ENCODE results near the gene FHIT. TPM values are rescaled to one million over a fixed set of nuclear protein-coding genes. Genes with fewer than 3 reads are reported as not detected.
A peak's percentile ranks its signal among the peaks of the same experiment; 100 is the strongest.

FHIT gene
- polyA plus RNA-seq, 12 donors: 3.8 to 10.9 (median 5.4) TPM; not detected in 2

DNA sequence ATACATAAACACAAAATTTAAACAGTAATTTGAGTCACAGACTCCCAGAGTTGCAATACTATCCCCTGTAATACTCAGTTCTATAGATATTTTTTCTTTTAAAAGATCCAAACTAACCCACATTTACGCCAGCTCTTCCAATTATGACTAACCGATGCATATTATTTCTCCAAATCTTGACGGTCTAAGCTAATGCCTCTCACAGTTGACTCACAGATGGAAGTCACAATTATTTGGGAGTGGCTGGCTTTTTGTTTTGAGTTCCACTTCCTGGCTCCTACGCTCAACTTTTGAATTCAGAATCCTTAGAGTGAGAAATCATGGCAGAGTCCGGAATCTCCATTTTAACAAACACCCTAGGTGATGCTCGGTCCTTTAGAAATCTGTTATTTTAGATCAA, 749.9 kb downstream of the FHIT start:
- no peak for DNase-seq

DNA sequence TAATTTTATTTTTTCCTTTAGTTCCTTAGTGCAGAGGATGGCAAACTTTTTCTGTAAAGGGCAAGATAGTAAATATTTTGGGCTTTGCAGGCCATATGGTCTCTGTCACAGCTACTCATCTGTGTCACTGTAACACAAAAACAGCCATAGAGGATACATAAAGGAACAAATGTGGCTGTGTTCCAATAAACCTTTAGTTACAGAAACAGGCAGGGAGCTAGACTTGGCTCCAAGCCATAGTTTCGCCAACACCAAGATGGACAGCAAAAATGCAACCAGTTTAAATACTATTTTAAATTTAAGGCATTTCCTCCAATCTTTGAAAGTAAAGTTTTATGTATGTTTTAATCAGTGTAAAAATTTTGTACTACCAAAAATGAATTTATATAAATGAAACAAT, 753.4 kb downstream of the FHIT start:
- DNase-seq: no peak

DNA sequence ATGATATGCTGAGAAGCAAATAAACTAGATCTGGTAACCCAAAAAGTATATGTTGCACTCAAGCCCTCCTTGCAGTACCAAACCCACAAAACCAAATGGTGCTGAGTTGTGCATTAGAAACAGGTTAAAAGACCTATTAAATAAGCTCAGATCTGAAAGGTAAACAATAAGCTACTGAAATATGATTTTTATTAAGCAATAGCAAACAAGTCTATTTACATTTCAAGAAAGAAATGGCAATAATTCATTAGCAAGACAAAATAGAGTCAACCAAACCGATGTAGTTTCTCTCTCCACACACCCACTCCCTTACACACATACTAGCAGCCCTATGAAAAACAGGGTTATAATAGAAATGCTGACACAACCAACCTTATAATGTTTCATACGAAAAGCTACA, 760.3 kb downstream of the FHIT start:
- no peak for DNase-seq

DNA sequence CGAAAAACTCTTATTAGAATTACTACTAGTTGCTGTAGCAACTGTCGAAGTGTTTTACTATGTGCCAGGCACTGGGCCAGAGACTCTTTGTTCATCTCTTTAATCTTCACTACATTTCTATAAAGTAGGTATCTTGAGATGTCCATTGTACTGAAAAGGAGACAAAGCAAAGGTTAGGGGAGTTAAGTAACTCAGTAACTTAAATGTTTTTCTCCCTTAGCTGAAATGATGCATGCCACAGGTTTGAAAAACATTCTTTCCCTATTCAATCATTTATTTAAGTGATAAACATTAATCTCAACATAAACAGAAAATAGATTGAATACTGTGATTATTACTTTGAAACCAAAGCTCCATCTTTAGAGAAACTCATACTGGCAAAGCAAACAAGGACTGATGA, 776.2 kb downstream of the FHIT start:
- DNase-seq: no peak

DNA sequence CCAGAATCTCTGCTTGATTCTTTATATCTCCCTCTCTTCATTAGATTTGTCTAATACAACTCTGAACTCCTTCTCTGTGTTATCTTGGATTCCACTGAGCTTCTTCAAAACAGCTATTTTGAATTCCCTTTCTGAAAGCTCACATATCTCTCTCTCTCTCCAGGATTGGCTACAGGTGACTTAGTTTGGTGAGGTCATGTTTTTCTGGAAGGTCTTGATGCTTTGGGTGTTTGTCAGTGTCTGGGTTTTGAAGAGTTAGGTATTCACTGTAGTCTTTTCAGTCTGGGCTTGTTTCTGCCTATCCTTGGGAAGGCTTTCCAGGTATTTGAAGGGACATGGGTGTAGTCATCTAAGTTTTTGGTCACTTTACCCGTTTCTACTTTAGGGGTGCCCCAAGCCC, 781.8 kb downstream of the FHIT start:
- DNase-seq: no peak

DNA sequence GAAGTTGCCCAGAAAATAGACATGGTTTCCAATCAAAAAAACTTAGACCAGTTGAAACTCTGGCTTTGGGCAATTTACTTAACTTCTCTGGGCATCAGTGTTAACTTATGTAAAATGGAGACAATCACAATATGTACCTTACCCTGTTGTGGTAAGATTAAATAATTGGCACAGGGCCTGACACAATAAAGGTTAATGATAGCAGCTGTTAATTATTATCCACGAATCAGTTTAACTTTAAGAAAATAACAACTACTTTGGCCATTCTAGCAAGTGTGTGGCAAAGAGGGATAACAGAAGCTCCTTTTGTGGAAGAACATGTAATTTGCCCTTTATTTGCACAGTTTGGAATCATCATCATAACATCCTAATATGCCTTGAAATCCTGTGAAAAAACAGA, 787.6 kb downstream of the FHIT start:
- DNase-seq: no peak

DNA sequence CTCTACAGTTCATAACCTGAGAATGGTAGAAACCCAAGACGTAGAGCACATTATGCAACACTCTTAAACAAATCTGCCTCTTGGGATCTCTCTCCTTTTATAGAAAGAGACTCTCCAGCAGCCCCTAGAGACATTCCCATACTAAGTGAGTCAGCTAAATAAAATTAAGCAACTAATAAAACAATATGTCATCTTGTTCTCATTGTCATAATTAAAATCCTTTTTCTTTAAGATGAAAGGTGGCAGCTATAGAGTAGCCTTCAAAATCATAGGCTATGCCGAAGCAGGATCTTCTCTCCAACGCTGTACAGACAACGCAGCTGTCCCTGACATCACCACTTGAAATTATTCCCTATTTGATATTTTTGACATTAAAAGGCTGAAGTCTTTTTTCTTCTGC, 790.0 kb downstream of the FHIT start:
- peak; percentile 25 for DNase-seq

DNA sequence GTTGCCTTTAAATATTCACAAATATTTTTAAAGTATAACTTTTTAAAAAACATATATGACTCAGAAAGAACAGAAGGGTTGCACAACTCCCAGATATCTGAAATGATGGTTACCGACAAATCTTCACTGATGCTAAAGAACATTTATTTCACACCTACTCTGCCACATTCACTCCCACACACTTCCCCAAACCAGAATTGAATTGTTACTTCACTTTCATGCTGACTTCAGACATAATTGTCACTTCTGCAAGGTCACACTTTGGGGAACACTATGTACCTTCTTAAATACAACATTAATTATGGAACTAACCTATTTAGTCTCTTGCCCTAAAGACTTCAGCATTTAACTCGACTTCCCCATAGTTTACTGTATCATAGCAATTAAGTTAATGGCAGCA, 795.1 kb downstream of the FHIT start:
- DNase-seq: no peak

DNA sequence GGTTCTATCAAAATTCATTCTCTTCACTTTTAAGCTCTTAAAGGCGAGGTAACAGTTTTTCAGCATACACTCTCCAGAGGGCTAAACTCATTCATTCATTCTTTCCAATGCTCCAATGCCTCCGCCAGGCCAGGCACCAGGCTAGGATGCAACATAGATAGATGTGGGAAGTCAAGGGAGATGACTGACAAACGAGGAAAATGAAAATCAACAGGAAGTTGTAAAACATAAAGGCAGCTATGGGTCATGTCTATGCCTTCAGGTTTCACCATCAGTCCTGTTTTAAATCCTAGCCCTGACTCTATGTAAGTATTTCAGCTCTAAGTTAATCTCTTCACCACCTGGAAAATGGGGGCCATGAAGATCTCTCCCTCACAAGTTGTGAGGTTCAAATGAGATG, 797.9 kb downstream of the FHIT start:
- DNase-seq: no peak

DNA sequence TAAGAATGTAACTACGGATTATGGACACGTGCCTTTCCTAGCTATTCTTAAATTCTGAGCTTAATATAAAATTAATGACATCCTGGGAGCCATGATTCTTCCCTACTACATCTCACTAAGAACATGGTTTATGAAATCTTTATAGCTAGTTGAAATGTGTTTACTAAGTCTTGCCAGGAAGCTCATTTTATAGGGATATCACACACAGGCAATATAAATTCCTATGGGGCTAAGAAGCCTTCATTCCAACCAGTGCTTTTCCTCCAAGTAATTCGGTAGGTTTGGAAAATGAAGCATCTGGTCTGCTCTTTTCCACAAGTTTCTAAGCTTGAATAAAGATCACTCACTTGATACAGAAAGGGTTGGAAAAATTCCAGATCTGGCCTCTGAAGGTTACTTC, 802.6 kb downstream of the FHIT start:
- DNase-seq: no peak

DNA sequence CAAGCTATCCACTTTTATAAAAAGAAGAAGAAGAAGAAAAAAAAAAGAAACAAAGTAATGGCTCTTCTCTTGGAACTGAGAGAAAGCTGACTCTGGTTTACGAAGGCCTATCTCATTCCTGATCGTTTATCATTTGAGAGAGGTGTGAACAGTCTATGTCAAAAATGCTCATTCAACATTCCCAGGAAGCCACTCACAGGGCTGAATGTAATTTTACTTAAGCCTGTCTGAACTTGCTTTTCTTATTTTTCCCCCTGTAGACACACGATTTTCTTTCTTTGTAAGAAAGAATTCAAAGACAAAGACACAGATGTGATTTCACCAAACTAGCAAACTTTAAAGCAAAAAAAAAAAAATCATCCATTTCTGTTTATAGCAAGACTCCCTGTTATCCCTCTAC, 805.8 kb downstream of the FHIT start:
- no peak for DNase-seq

DNA sequence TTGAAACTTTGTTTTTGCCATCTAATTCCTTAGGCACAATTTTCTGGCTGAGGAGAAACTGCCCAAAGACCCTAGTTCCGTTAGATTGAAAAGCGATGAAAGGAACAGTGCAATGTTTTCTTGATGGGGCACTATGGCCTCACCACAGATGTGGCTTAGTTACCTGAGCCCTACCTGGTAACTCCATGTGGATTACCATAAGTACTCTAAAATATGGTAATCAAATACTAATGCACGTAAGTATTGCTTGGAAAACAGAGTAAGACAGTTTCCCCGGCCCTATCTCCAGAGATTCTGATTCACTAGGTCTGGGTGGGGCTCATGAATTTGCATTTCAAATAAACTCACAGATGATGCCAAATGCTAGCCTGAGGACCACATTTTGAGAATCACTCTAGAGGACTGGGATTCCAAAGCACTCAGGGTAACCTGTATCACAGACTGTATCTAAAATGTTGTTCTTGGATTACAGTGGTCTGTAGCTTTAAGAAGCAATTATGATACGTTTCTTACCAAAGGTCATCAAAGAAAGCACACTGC, 806.3 kb downstream of the FHIT start:
- DNase-seq: no peak

DNA sequence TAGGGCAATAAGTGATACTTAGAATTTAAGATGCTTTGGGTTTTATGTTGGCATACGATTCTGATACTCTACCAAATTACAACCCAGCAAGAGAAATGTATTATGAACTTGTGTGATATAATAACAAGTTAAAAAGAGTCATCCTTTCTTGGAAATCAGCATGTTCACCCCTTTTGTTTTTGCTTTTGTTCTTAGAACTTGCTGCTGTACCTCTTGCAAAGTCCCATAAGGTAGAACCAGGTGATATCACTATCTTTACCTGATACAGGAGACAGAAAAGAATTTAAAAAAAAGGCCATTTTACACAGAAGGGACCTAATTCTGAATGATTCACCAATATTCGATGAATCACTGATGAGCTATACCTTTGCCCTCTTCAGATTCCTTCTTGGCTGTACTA, 810.4 kb downstream of the FHIT start:
- no peak for DNase-seq

DNA sequence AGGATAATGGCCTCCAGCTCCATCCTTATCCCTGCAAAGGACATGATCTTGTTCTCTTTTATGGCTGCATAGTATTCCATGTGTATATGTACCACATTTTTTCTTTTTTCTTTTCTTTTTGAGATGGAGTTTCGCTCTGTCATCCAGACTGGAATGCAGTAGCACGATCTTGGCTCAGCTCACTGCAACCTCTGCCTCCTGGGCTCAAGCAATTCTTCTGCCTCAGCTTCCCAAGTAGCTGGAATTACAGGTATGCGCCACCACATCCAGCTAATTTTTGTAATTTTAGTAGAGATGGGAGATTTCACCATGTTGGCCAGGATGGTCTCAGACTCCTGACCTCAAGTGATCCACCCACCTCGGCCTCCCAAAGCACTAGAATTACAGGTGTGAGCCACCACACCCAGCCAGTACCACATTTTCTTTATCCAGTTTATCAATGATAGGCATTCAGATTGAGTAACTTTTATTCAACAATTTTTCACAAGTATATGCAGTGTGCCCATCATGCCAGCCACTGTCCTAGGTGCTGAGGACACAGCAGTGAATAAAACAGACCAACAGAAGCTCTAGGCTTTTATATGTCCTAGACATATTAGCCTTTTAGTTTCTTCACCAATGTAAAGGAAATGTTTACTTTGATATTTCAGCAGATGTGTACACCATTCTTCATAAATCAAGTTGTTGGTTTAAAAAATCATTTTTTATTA, 815.2 kb downstream of the FHIT start:
- no peak for DNase-seq

DNA sequence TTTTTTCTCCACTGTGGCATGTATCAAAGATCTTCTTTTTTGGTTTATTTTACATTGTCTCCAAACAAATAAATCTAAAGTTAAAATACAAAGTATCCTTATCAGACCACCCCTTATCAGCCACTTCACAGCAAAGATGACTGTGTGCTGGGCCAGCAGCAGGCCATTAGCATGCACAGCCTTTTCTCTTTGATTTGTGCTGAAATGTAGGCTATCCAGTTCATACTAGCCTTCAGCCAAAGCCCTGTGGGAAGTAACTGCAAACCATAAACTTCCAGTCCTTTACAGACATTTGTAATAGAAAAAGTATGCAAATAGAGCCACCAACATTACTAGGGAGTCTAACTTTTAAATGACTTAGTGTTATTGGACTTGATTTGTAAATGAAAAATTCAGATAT, 816.3 kb downstream of the FHIT start:
- DNase-seq: no peak

DNA sequence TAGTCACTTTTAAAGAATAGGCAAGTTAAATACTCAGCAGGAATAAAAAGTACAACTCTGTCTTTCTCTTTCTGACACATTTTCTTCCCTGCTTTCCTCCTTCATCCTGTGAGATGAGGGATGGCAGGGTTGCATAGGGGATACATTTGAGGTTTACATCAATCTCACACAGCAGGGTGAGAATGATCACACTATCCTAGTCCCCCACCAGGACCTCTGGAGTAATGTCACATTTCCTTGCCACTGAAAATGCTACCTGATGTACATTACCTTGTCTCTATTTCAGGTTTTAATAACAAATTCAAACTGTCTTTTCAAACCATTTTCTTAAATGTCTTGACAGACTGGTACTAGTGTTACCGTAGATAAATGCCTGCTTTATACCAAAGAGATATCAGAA, 816.9 kb downstream of the FHIT start:
- no peak for DNase-seq

DNA sequence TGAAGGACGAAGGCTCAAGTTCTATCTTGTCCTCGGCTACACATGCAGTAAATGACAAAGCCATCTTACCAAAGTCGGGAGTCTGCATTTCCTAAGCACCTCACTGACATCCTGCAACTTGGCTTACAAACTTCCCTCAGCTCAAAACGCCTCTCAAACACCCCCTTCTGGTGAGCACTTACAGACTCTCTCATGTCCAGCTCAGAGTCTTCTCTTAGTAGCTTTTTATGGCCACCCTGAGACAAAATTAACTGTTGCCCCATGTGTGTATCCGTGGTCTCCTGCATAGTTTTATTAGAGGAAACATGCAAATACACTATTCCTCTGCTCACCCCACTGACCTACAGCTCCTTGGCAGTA, 819.7 kb downstream of the FHIT start:
- DNase-seq: no peak

DNA sequence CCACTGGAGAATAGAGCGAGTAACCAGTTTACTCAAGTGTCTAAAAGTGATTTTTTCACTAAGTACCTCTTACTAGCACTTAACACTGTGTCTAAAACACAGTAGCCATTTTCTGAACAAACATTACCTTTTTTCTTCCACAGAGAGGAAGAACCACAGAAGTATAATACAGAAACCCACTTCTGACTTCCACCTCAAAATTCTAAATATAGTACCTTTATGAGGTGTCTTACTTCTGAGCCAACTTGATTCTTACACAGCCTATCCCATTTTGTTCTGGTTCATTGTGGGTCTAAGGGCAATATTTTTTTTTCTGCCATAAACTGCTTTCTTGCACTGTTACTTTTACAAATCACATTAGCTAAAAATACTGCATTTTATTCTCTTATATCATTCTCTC, 821.0 kb downstream of the FHIT start:
- DNase-seq: no peak

DNA sequence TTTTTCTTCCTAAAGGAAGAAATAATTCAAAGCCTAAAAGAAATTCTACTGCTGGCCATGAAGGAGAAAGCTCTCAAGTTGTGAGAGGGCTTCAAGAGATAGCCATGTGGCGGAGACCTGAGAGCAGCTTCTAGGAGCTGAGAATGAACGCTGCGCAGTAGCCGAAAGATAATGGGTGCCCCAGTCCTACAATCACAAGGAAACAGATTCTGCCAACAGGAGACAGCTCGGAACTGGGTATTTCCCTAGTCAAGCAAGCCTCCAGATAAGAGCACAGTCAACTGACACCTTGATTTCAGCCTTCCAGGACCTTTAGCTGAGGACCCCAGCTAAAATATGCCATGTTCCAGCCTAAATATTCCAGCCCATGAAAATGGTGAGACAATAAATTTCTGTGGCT, 824.1 kb downstream of the FHIT start:
- no peak for DNase-seq

DNA sequence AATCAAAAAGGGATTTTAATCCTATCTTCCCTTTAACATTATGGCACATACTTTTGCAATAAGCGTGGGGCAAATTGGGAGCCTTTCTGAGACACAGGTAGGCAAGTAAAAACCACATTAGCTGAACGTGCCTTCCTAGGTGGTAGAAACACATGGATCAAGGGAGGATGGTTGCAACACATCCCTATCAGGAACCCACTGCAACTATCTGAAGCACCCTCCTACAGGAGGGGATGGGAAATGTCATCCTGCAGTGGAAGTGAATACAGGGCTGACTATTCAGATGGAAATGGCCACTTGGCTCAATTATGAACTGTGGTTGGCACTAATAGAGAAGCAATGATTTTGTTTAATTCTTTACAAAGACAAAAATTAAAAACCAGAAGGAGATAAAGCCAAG, 826.3 kb downstream of the FHIT start:
- no peak for DNase-seq

DNA sequence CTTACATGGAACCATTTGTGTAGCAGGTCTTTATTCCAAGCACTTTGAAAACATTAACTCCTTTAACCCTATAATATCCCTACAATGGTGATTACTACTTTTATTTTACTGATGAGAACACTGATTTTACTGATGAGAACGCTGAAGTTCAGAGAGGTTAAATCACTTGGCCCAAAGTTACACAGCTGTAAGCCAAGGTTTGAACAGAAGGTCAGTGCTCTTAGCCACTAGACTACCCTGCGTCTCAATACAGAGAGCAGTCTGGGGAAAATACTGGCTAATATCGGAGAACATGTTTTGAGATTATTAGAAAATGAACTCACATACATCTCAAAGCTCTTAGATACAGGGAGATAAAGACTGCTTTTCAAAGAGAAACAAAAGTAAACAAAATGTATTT, 827.2 kb downstream of the FHIT start:
- no peak for DNase-seq

DNA sequence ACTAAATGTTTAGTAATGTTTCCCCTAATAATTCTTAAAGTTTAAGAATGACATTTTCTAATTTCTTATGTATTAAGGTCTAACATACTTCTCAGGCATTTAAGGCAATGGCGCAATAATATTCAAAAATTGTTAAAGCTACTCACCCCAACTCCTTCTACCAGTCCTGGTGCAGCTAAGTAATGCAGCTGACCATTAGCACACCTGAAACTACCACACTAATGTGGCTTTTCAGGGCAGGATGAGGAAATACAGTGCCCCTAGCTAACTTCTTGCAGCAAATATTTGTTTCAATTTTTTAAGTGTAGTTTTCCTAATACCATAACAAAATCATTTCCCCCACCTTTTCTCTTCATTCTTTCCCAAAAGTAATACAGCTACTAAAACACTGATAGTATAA, 827.7 kb downstream of the FHIT start:
- DNase-seq: no peak

DNA sequence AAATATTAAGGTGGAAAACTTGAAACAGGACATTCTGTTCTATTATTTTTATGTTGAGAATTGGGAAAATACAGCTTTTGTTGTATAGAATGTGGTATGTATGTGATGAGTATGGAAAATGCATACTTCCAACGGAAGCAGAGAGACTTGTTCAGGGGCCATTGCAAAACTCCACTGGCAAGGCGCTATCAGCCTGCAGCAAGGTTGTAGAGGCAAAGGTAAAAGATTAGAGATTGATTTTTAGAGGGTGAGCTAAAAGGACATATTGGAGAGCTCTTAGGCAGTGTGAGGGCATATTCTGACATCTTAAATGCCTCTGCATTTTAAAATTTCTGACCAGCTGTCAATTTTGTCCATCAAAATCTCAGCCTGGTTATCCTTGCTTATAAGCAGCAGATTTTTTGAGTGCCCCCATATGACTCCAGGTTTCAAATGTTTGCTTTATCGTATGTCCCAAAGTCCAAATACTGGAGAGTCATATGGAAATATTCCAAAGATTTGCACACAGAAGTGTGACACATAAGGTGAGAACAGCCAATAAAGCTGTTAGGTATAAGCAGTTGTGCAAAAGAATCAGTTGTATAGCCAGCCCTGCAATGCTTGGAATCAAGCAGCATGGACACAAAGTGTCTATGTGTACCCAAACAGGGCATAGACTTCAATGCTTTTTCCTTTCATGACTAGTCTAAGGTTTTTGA, 829.4 kb downstream of the FHIT start:
- no peak for DNase-seq

DNA sequence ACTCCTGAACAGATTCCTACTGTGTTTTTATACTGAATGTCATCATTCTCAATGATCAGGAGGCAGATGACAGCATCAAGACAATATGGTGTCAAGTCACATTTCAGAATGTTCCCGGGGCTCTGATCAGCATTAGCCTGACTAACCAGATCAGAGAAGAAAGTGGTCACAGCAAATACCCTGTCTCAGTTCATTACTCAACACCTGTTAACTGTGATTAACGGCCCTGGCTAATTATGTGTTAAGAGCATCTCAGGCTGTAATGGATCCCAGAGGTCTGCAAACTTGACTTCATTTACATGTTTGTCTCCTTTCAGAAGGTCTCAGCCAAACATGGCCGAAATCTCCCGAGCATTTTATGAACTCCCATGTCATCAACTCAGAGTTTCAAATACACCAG, 833.7 kb downstream of the FHIT start:
- DNase-seq: no peak

All from muscle of arm (tissue), 12 donors.